HG02588 (cell line): Measurements from ENCODE around the gene KIF26B.

Experiments used
- ATAC-seq: cut with Tn5 transposase; IDR thresholded peaks from one replicate; pipeline ENCODE4 v1.9.1; 2021; ENCODE audit warnings: mild to moderate bottlenecking, moderate library complexity; ENCODE audit not compliant: unreplicated experiment

Gene KIF26B

GRCh38 chr1:245409341-245410195, 254.8 kb downstream of the KIF26B start:
- ATAC-seq: no peak

- ATAC-seq: no peak
These were observed 256.7 kb downstream of the KIF26B start for GRCh38 chr1:245411245-245412036.

GRCh38 chr1:245412306-245412705, 257.5 kb downstream of the KIF26B start:
- ATAC-seq: no peak

DNA sequence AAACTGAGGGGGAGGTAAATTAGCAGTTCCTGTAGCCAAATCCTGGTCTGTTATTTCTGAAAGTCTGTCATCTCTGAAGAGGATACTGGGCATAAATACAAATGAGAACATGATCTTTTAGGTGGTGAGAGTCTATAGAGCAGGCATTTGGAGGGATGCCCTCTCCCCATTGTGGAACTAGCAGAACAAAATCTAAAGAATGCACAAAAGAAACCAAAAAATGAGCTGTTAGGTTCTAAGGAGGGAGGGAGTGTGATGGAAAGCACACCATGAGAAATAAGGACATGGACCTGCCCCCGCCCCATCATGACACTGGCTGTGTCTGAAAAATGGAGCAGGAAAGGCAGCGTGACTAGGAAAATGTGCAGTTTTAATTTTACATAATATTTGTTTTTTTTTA, 262.0 kb downstream of the KIF26B start:
- no peak for ATAC-seq

- ATAC-seq: no peak
These were observed 263.3 kb downstream of the KIF26B start for GRCh38 chr1:245418077-245418476.

DNA sequence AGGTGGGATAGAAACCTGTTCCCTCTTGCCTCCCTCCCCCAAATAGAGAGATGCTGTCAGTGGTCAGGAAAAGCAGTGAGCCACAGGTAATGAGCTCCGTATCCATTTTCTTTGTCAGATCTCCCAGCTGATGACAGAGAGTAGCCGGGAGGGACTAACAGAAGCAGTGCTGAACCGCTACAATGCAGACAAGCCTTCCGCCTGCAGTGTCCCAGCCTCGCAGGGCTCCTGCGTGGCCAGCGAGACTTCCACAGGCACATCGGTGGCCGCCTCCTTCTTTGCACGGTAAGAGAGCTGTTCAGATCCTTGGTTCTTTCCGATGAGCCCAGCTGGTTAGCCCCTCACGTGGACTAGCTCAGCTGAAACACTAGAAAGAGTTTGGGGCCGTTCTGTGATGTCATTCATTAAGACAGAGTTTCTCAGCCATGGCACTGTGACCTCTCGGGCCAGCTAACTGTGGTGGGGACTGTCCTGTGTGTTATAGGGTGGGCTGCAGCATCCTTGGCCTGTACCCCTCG, 264.7 kb downstream of the KIF26B start:
- no peak for ATAC-seq

DNA sequence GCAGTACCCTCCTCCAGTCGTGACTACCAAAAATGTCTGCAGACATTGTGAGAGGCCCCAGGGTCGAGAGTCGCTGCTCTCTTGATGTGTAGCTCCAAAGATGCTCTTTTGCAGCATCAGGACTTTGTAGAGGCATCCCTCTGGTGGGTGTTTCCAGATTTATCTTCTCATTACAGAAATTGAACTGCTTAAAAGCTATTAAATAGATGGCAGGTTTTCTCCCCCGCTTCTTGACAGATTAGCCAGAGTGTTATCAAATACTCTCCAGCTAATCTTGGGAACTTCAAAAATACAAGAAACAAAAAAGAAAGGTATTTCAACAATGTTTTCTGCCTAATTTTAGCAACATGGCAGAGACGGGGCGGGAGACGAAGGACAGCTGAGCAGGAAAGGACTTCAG, 265.2 kb downstream of the KIF26B start:
- no peak for ATAC-seq

GRCh38 chr1:245420926-245421325, 266.1 kb downstream of the KIF26B start:
- no peak for ATAC-seq

DNA sequence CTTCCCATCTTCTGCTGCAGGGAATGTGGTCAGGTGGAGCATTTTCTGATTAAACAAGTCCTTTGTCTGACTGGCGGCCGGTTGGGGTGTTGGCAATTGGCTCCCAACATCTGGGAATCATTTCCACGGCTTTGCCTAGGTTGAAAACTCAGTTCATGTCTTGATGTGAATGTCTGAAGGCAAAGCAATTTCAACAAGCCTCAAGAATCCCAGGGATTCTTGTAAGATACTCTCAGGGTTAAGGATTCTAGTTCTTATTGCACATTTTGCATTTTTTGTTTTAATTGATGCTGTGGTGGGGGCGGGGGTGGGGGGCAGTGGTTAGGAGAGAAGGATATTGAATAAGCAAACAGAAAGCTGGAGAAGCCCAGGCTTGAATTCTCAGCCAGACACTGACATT, 273.9 kb downstream of the KIF26B start:
- no peak for ATAC-seq

DNA sequence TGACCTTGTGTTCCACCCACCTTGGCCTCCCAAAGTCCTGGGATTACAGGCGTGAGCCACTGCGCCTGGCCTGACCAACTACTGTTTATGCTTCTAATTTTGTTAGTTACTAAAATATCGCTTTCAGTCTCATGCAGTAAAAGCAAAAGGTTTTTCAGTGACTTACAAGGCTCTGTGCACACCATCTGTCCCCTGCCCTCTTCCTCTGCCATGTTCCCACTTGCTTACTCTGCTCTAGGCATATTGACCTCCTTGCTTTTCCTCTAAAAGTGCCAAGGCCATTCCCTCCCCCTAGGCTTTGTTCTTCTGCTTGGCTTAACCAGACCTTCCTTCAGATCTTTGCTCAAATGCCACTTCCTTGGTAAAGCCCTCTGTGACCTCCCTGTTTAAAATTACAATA, 276.9 kb downstream of the KIF26B start:
- no peak for ATAC-seq

DNA sequence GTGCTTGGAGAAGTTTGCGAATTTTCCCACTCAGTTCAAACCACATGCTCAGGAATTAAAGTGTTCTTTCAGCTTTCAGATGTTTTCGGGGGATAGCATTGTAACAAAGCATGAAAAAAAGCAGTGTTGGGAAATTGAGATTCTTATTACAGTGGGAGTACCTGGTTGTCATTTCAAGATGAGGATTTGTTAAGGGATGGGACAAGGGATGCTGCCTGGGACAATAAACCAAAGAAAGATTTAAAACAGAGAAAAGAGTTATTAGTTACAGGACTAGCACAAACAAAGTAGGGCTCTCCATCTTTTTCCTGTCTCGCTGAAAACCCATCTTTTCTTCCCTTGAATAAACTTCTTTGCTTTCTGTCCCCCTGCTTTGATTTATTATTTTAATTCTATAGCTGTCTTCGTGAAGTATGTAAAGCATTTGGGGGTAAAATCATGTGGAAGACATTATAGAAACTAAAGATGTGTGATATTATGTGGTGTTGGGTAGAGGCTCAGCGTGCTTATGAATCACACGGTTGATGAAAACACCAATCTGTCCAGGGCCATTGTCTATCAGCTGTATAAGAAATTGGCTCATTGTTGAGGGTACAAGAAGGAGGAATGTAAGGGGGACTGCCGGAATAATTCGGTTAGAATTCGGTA, 277.6 kb downstream of the KIF26B start:
- ATAC-seq: no peak

DNA sequence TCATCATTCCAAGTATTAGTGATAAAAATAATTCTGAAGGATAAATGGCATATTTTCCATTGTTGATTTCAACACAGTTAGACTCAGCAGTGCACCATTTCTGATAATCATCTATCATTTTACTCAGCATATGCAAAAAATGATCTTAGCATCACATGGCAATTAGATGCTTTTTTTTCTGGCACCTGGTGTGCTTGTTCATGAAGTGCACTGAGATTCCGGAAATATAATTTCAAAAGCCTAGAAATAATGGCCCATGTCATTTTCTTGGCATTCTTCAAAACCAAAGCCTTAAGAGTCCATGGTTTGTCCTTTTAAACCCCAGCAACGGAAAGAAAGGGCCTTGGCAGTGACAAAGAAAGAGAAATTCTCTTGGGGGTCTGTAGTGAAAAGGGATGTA, 278.8 kb downstream of the KIF26B start:
- ATAC-seq: no peak

- no peak for ATAC-seq
These were observed 279.5 kb downstream of the KIF26B start for GRCh38 chr1:245434280-245434679.

- no peak for ATAC-seq
These were observed 281.6 kb downstream of the KIF26B start for GRCh38 chr1:245436407-245436806.

GRCh38 chr1:245437369-245438062, 282.7 kb downstream of the KIF26B start:
- ATAC-seq: no peak

DNA sequence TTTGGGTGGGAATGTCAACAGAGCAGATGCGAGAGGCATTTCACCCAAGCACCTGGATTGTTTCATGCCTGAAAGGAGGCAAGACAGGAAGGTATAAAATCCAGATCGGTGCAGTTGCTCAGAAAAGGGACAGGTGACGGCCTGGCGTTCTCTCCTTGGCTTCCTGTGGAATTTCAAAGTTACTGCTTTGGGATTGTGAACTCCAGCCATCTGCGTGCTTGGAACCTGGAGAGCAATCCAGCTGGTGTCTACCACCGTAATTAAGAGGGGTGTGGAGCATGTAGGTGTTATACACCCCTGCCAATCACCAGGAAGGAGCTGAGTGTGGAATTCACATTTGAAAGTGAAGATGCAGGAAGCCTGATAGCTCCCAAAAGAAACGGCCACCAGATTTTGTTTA, 286.1 kb downstream of the KIF26B start:
- ATAC-seq: no peak

GRCh38 chr1:245441689-245442088, 286.9 kb downstream of the KIF26B start:
- no peak for ATAC-seq

DNA sequence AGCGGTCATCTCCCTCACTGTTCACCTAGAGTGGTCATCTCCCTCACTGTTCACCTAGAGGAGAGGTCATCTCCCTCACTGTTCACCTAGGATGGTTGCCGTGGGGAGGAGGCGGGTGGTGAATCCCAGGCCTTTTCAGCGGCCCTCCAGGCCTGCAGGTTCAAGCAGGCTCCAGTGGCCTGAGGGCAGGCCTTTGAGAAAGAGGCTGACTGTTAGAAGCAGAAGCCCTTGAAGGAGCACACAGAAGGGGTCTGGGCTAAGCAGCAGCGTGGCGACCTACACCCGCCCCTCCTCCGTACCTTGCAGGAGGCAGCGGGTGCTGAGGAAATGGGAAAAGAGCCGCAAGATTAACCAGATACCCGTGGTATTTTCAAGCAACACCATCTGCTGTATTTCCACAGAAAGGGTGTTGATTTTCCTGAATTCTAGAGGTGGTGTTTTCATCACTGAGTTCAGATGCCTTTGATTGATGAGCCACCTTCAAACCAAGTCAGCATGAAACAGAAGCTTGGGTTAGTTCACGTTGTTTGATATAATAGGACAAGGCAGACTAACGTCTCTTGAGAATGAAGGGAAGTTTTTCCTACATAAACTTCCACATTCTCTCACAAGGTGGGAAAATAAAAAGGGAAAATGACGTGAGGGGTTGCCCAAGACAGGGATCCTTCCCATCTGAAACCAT, 289.5 kb downstream of the KIF26B start:
- ATAC-seq: no peak

GRCh38 chr1:245444945-245445344, 290.2 kb downstream of the KIF26B start:
- ATAC-seq: no peak

- ATAC-seq: no peak
These were observed 293.7 kb downstream of the KIF26B start for GRCh38 chr1:245448531-245448930.
